ENCODE results near the gene SLC1A7.

The SLC1A7 gene

GRCh38 chr1:53116307-53116810 is 26.1 kb downstream of the SLC1A7 start:
- DNase-seq (ENCODE audit: low read depth in 2 of 2) = no peak

- no peak for DNase-seq (ENCODE audit: low read depth in 2 of 2)
Observed at GRCh38 chr1:53115403-53116306, 26.8 kb downstream of the SLC1A7 start.

- no peak for DNase-seq (ENCODE audit: low read depth in 2 of 2)
Observed at GRCh38 chr1:53114581-53115400, 27.6 kb downstream of the SLC1A7 start.

GRCh38 chr1:53114090-53114489 is 28.3 kb downstream of the SLC1A7 start:
- DNase-seq (ENCODE audit: low read depth in 2 of 2) = no peak

GRCh38 chr1:53112861-53113260 is 29.6 kb downstream of the SLC1A7 start:
- no peak for DNase-seq (ENCODE audit: low read depth in 2 of 2)

- no peak for DNase-seq (ENCODE audit: low read depth in 2 of 2)
Observed at GRCh38 chr1:53112271-53112774, 30.1 kb downstream of the SLC1A7 start.

GRCh38 chr1:53111693-53112092 is 30.7 kb downstream of the SLC1A7 start:
- no peak for DNase-seq (ENCODE audit: low read depth in 2 of 2)

GRCh38 chr1:53111073-53111556 is 31.3 kb downstream of the SLC1A7 start:
- no peak for DNase-seq (ENCODE audit: low read depth in 2 of 2)

- no peak for DNase-seq (ENCODE audit: low read depth in 2 of 2)
Observed at GRCh38 chr1:53110370-53111072, 31.9 kb downstream of the SLC1A7 start.

GRCh38 chr1:53108646-53109580 is 33.5 kb downstream of the SLC1A7 start:
- no peak for DNase-seq (ENCODE audit: low read depth in 2 of 2)

- no peak for DNase-seq (ENCODE audit: low read depth in 2 of 2)
Observed at GRCh38 chr1:53107570-53108322, 34.7 kb downstream of the SLC1A7 start.

- DNase-seq (ENCODE audit: low read depth in 2 of 2) = no peak
Observed at GRCh38 chr1:53107090-53107489, 35.3 kb downstream of the SLC1A7 start.

GRCh38 chr1:53104289-53104913 is 38.0 kb downstream of the SLC1A7 start:
- DNase-seq (ENCODE audit: low read depth in 2 of 2) = no peak

- DNase-seq (ENCODE audit: low read depth in 2 of 2) = no peak
Observed at GRCh38 chr1:53094533-53094919, 47.9 kb downstream of the SLC1A7 start.

GRCh38 chr1:53093778-53094532 is 48.5 kb downstream of the SLC1A7 start:
- no peak for DNase-seq (ENCODE audit: low read depth in 2 of 2)

- no peak for DNase-seq (ENCODE audit: low read depth in 2 of 2)
Observed at GRCh38 chr1:53093451-53093754, 49.0 kb downstream of the SLC1A7 start.

- DNase-seq (ENCODE audit: low read depth in 2 of 2) = no peak
Observed at GRCh38 chr1:53092659-53093450, 49.6 kb downstream of the SLC1A7 start.
